Gastrocnemius medialis (tissue), 4 donors: Measurements from ENCODE around the gene SST. TPM values are rescaled to one million over a fixed set of nuclear protein-coding genes. Genes with fewer than 3 reads are reported as not detected.

ENCODE experiments used
- ATAC-seq, 2 donors: fragments of 150-250 bp; one replicate each; pipeline ENCODE4 v1.9.1; 2016
- DNase-seq, 2 donors: peaks; one replicate each; pipeline ENCODE4 v3.0.0-alpha.2; 2019
- H3K27ac ChIP-seq, 4 donors: fragments of 200-600 bp; sonication (generic); 1 replicate in 1 of 4; 2 replicates in 3 of 4; pipeline ENCODE4 v1.5.1; 2016 to 2018; ENCODE audit warnings: mild to moderate bottlenecking in 2 of 4, moderate library complexity in 1 of 4
- H3K27me3 ChIP-seq, 3 donors: fragments of 200-600 bp; sonication (generic) in 2 of 3; 1 replicate in 1 of 3; 2 replicates in 2 of 3; pipeline versions ENCODE4 v1.5.1 to v1.6.0; 2016 to 2019; ENCODE audit warnings: mild to moderate bottlenecking in 1 of 3, moderate library complexity in 1 of 3
- H3K36me3 ChIP-seq, 2 donors: fragments of 200-600 bp; sonication (generic) in 1 of 2; one replicate each; pipeline ENCODE4 v1.5.1; 2017 to 2018
- H3K4me1 ChIP-seq, 2 donors: fragments of 200-600 bp; sonication (generic) in 1 of 2; one replicate each; pipeline ENCODE4 v1.5.1; 2016 to 2017; ENCODE audit warnings: mild to moderate bottlenecking in 2 of 2
- H3K4me3 ChIP-seq, 4 donors: fragments of 200-600 bp; sonication (generic) in 3 of 4; 1 replicate in 1 of 4; 2 replicates in 3 of 4; pipeline ENCODE4 v1.5.1; 2016 to 2019; ENCODE audit warnings: mild to moderate bottlenecking in 2 of 4
- H3K9me3 ChIP-seq, 3 donors: fragments of 200-600 bp; sonication (generic) in 2 of 3; 1 replicate in 1 of 3; 2 replicates in 2 of 3; pipeline ENCODE4 v1.5.1; 2016 to 2019
- POLR2A ChIP-seq, 2 donors: fragments of 450-650 bp; IDR thresholded peaks; one replicate each; pipeline ENCODE4 v1.6.1; 2017; ENCODE audit warnings: antibody characterized with exemption in 2 of 2, mild to moderate bottlenecking in 2 of 2, moderate library complexity in 2 of 2
- in situ Hi-C, 4 donors: fragments of 200-750 bp; cut with MboI; loops; one replicate each; pipeline versions ENCODE4 v1.15.0 to v1.8.0; 2017; ENCODE audit warnings: low sequenced_read_pairs in 4 of 4
- intact Hi-C: fragments of 100-400 bp; cut with DNase I; formaldehyde crosslinking; loops from one replicate; pipeline ENCODE4 v1.15.1; 2023; ENCODE audit warnings: low total_unique reads
- total RNA-seq, 4 donors: library from RNA; depleted of rRNA; stranded (reverse); fragments of >200 nt; gene quantifications; one replicate each; pipeline versions ENCODE4 v1.1.0 to v1.2.3, GENCODE V29; 2016
- TF ChIP-seq, protein P1 (sequence below), 5 experiments: fragments of 450-650 bp in 3 of 5; fragments of 200-600 bp in 2 of 5; sonication (generic) in 2 of 5; IDR thresholded peaks in 4 of 5; conservative IDR thresholded peaks in 1 of 5; 1 replicate in 4 of 5; 2 replicates in 1 of 5; pipeline ENCODE4 v1.5.1; 2016 to 2019; ENCODE audit warnings: antibody characterized with exemption in 5 of 5, mild to moderate bottlenecking in 3 of 5, moderate library complexity in 3 of 5

SST gene
- total RNA-seq: not detected

DNA sequence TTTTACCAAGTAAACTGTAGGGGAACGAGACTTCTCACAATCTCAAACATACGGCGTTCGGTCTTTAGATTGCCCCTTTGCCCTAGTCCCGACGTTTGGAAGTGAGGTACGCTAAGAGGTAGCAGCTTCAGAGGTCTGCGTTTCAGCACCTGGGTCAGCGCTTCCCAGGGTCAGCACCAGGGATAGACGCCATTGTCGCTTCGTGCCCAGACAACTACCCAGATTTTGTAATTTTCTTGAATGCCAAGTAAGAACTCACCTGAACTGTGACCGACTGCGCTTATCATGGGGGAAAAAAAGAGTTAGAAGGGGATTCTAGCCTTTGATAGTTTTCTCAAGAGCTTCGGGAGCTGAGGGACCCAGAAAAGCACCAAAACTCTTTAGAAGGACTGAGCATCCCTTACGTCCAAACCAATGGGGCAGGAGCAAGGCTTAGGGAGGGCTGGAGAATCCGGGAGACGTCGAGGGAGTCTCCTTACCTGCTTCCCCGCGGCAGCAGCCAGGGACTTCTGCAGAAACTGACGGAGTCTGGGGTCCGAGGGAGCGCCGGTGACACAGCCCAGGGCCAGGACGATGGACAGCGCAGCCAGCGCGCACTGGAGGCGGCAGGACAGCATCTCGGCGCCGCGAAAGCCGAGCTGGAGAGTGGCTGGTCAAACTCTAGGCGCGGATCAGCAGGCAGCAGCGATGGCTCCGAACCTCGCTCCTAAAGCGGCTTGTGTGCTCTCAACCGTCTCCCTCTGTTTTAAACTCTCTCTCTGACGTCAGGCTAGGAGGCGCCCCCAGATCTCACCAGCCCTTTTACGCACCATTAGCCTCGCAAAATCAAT lies at the start of gene SST:
SST (minus strand) TSS at position 720 of the 830 bp plus-strand sequence; CDS start at position 617, 103 bp downstream.
- Histone ChIP-seq H3K4me1 (no peaks in the 10 kb centered on the region), H3K4me3 (no peak within 1 kb of the TSS), H3K36me3 (no peaks in the 10 kb centered on the region), H3K27ac (no peak within 1 kb of the TSS), H3K9me3 (no peaks in the 10 kb centered on the region), H3K27me3 (peaks cover 6 to 23% (median 18%) of the 10 kb centered on the region in 3 donors)
- DNase-seq: no peak
- TF ChIP-seq, protein P1, sequence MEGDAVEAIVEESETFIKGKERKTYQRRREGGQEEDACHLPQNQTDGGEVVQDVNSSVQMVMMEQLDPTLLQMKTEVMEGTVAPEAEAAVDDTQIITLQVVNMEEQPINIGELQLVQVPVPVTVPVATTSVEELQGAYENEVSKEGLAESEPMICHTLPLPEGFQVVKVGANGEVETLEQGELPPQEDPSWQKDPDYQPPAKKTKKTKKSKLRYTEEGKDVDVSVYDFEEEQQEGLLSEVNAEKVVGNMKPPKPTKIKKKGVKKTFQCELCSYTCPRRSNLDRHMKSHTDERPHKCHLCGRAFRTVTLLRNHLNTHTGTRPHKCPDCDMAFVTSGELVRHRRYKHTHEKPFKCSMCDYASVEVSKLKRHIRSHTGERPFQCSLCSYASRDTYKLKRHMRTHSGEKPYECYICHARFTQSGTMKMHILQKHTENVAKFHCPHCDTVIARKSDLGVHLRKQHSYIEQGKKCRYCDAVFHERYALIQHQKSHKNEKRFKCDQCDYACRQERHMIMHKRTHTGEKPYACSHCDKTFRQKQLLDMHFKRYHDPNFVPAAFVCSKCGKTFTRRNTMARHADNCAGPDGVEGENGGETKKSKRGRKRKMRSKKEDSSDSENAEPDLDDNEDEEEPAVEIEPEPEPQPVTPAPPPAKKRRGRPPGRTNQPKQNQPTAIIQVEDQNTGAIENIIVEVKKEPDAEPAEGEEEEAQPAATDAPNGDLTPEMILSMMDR (IDR thresholded peaks at IDR 0.05 in 4 of 5, conservative IDR thresholded peaks at IDR 0.05 in 1 of 5): no peak
- no peak for TF ChIP-seq POLR2A (IDR thresholded peaks at IDR 0.05)
- in situ Hi-C loops (loop anchor here in 2 of 4 donors (10.0 kb wide), 1 partner anchor 445 kb away; no protein-coding TSS in a partner anchor), intact Hi-C loops (no loop called here)
- ATAC-seq: no peak

DNA sequence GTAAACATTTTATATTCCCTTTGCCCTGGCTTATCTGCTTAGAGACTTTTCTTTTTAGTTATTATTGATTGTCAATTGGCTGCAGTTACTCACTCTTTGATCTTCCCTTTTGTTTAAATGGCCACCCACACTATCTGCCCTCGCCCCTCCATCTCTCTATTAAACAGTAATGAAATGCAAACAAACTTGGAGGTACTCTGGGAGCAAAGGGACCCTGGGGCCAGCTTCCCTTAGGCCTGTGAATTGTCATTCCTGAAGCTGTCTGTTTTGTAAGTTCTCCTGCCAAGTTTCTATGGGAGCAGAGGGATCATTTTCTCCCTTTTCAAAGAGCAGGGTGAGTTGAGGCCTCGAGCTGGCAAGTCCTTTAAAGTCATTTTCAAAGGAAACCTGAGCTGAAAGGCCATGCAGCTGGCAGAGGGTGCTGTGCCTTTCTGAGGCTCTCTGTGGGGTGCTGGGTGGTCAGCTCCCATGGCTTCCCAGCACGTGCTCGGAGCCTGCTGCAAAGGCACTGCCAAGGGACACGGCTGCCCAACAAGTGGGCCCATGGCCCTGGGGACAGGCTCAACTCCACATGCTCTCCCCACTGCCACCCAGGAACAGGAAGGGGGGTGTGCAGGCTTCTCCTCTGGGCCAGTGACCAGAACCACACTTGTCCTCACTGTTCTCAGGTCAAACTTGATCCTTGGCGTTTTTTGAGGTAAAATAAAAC lies 49.6 kb upstream of the SST start:
- intact Hi-C loops (loop anchor here (2.0 to 10.0 kb wide), 2 partner anchors 17 to 935 kb away; partner anchors contain the start of genes EIF4A2 and RTP2), in situ Hi-C loops (loop anchor here in 3 of 4 donors (10.0 to 25.0 kb wide), 5 partner anchors 105 to 1782 kb away; partner anchors contain the start of gene TRA2B (in 1 of the 3))
- peak; percentile 55 to 82 for ATAC-seq

DNA sequence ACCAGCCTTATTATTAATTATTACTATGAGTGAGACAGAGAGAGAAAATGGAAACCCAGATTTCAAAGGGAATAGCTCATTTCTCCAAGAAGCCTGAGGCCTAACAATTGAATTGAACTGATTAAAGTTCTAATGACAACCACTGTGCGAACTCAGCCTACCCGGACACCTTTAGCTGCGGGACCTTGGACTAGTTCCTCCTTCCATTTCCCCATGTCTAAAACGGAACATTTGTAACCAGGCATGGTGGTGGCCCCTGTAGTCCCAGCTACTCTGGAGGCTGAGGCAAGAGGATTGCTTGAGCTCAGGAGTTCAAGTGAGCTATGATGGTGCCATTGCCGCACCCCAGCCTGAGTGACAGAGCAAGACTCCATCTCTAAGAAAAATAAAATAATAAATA lies 48.6 kb upstream of the SST start:
- intact Hi-C loops (loop anchor here (10.0 kb wide), 1 partner anchor 934 kb away; the partner anchor contains the start of gene EIF4A2), in situ Hi-C loops (loop anchor here in 3 of 4 donors (10.0 to 25.0 kb wide), 5 partner anchors 104 to 1782 kb away; partner anchors contain the start of gene TRA2B (in 1 of the 3))
- H3K27me3 ChIP-seq: no peaks in the 10 kb centered on the region
- H3K9me3 ChIP-seq: no peaks in the 10 kb centered on the region
- peaks cover 22 to 32% of the 10 kb centered on the region in 2 donors for H3K4me1 ChIP-seq
- H3K36me3 ChIP-seq: peaks cover 4 to 27% of the 10 kb centered on the region in 2 donors
- ATAC-seq (no peak), DNase-seq (no peak)
- TF ChIP-seq, protein P1 (IDR thresholded peaks at IDR 0.05 in 4 of 5, conservative IDR thresholded peaks at IDR 0.05 in 1 of 5): no peak
- no peak for TF ChIP-seq POLR2A (IDR thresholded peaks at IDR 0.05)
- H3K27ac ChIP-seq: peak overlapping the region; percentile 80 to 88 (median 81)
- no peak overlapping the region for H3K4me3 ChIP-seq

More for the DNA sequence above, 49.6 kb upstream of the SST start:
- peak in 1 of 2 donors; percentile 25 for TF ChIP-seq POLR2A (IDR thresholded peaks at IDR 0.05)
- TF ChIP-seq, protein P1 (IDR thresholded peaks at IDR 0.05 in 4 of 5, conservative IDR thresholded peaks at IDR 0.05 in 1 of 5): no peak
- Histone ChIP-seq H3K4me3 (no peak overlapping the region), H3K36me3 (peaks cover 4 to 37% of the 10 kb centered on the region in 2 donors), H3K9me3 (no peaks in the 10 kb centered on the region), H3K4me1 (peaks cover 17 to 27% of the 10 kb centered on the region in 2 donors), H3K27me3 (no peaks in the 10 kb centered on the region), H3K27ac (peak overlapping the region; percentile 80 to 88 (median 81))
- peak; percentile 79 to 97 for DNase-seq

DNA sequence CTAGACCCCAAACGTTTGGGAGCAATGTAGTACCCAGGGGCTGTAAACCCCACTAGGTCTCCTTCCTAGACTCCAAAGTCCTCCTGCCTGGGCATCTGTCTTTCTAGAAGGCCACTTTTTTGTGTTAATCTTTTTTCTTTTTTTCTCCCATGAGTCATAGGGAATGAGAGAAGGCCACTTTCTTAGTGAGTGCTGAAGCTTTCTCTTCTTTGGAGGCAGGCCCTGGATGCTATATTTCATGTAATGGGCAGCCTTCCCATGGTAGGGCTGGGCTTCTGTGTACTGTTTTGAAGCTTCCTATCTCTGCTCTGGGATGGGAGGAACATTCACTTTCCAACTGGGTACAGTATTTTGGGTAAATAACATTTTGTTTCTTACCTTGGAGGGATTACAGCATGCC lies 47.4 kb upstream of the SST start:
- Histone ChIP-seq H3K9me3 (no peaks in the 10 kb centered on the region), H3K4me1 (peaks cover 24 to 33% of the 10 kb centered on the region in 2 donors), H3K36me3 (peaks cover 0 to 14% of the 10 kb centered on the region in 2 donors), H3K27me3 (no peaks in the 10 kb centered on the region), H3K4me3 (no peak overlapping the region), H3K27ac (peak overlapping the region; percentile 80 to 88 (median 81))
- peak in 1 of 2 donors; percentile 60 for DNase-seq
- peak; percentile 29 to 48 for ATAC-seq
- TF ChIP-seq, protein P1 (IDR thresholded peaks at IDR 0.05 in 4 of 5, conservative IDR thresholded peaks at IDR 0.05 in 1 of 5): no peak
- no peak for TF ChIP-seq POLR2A (IDR thresholded peaks at IDR 0.05)
- in situ Hi-C loops: loop anchor here in 3 of 4 donors (10.0 to 25.0 kb wide), 5 partner anchors 103 to 1780 kb away; partner anchors contain the start of gene TRA2B (in 1 of the 3)
- intact Hi-C loops: loop anchor here (10.0 kb wide), 1 partner anchor 933 kb away; the partner anchor contains the start of gene EIF4A2
